Measurements from ENCODE around the gene SEMA4G.

GRCh38 chr10:100923580-100923979, 45.7 kb upstream of the SEMA4G start:
- TF ChIP-seq ZNF394 (tag by site-specific recombination; IDR thresholded peaks at IDR 0.05; ENCODE audit: borderline replicate concordance) (no peak), ZNF433 (tag by site-specific recombination; IDR thresholded peaks at IDR 0.05; ENCODE audit: low read depth) (no peak), CTCF (tag by site-specific recombination; IDR thresholded peaks at IDR 0.05) (no peak), PRDM6 (tag by site-specific recombination; IDR thresholded peaks at IDR 0.05) (no peak), KLF10 (tag by site-specific recombination; IDR thresholded peaks at IDR 0.05) (no peak), ZNF792 (tag by site-specific recombination; IDR thresholded peaks at IDR 0.05) (no peak)

All from HEK293 (cell line).